Central memory CD4-positive, alpha-beta T cell (primary cell): ENCODE data around the gene SLC37A2.
"Not testable (repeated sequence)": the region's sequence is repeated elsewhere in the genome, so short reads cannot be mapped to it uniquely, and the experiment has no call there.

Experiments used
- DNase-seq: peaks from one replicate; pipeline ENCODE4 v3.0.0; 2022

The SLC37A2 gene

GRCh38 chr11:125084761-125085231 is 21.7 kb downstream of the SLC37A2 start:
- DNase-seq, result no peak

DNA sequence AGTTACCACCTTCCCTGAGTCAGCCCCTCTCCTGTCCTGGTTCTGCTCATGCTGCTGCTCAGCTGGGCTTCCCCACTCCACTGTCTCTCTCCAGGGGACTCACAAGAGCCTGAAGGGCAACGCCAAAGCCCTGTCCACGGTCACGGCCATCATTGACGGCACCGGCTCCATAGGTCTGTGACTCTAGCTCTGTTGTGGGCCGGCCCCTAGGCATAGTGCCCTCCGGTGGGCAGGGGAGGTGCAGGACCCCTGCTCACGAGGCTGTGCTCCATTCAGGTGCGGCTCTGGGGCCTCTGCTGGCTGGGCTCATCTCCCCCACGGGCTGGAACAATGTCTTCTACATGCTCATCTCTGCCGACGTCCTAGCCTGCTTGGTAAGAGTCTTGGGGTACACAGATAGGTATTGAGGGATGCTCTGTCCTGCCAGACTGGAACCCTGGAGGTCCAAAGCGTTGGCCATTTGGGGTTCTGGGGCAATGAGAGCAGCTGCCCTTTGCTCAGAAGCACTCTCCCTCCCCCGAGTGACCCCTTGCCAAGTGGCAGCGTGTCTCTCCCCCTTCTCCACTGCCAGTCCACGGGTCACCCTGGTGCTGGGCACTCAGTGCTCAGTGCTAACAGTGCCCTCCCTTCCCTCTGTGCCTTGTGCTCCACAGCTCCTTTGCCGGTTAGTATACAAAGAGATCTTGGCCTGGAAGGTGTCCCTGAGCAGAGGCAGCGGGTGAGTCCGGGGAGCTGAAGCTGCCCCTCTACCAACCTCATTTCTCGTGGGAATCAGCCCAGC is 22.4 kb downstream of the SLC37A2 start:
- DNase-seq, result no peak

DNA sequence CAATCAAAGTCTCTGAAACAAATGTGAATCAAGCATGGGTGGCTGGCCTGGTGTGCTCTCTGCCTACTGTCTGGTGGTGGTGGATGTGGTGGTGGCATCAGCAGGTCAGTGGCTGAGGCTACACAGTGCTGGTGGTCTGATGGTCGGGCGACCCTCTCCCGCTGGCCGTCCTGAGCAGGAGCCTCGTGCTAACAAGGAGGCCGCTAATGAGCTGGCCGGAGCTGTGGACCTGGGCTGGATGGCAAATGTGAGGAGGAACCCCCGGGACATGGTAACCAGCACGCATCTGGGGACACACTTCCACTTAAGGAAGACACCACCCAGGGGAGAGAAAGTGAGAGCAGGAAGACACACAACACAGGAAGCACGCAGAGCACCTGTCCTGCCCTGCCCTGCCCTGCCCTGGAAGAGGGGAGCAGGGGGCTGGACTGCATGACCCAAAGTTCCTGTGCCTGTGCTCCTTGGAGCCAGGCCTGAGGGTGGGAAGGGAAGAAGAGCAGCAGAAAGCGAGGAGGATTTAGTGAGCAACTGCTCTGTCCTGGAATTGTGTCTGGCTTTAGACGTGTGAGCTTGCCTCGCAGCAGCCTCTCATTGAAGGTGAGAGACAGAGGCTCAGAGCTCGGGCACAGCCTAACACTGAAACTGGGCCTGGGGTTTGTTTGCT is 23.7 kb downstream of the SLC37A2 start:
- no peak for DNase-seq

- no peak for DNase-seq
Observed at GRCh38 chr11:125088123-125088522, 25.0 kb downstream of the SLC37A2 start.

DNA sequence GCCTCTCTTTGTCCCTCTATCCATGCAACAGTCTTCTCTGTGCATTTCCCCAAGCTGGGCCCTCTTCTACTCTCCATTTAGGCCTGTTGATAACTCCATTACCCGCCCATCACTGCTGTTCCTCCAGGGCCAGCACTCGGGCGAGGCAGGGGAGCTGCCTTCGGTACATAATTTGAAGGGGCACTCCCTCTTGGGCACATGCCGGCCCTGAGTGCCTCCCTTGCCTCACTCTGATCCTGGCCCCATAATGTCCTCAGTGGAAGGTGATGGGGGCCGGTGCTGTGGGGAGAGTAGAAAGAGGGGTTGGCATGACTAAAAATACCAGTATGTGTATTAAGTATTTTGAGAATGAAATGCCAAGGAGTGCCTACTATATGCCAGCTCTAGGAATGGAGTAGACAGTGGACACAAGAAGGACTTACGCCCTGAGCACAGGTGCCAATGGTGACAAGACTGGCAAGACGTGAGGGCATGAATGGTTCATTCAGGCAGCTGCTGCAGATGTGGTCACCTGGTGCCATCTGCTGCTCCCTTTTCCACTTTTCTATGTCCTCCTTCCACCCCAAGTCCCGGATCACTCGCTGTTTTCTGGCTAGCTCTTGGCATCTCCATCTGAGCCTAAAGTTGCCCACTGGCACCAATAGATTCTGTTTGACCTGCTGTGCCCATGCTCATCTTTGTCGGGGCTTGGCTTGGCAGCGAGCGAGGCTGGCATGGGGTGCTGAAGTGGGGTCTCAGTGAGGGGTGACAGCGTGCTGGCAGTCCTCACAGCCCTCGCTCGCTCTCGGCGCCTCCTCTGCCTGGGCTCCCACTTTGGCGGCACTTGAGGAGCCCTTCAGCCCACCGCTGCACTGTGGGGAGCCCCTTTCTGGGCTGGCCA is 25.7 kb downstream of the SLC37A2 start:
- DNase-seq, result no peak

- not testable (repeated sequence) for DNase-seq
Observed at GRCh38 chr11:125089481-125089880, 26.4 kb downstream of the SLC37A2 start.

GRCh38 chr11:125090151-125090550 is 27.0 kb downstream of the SLC37A2 start:
- DNase-seq, result not testable (repeated sequence)

DNA sequence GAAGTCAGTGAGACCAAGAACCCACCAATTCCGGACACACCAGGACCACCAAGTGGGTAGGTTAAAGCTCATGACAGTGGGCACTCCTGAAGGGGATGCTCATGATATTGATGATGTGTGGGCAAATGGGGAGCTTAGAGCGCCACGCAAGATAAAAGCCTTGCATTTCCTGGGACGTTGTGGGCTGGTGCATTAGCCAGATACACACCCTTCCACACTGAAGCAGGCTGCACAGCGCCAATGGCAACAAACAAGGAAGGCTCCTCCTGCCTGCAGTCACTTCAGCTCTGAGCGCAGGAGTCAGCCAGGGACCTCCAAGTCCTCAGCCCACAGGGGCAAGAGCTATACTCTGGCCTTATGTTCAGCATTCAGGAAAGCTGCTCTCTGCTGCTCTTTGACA is 27.7 kb downstream of the SLC37A2 start:
- DNase-seq, result no peak

- DNase-seq, result no peak
Observed at GRCh38 chr11:125091247-125091876, 28.3 kb downstream of the SLC37A2 start.

GRCh38 chr11:125091877-125092664 is 29.0 kb downstream of the SLC37A2 start:
- DNase-seq, result no peak

DNA sequence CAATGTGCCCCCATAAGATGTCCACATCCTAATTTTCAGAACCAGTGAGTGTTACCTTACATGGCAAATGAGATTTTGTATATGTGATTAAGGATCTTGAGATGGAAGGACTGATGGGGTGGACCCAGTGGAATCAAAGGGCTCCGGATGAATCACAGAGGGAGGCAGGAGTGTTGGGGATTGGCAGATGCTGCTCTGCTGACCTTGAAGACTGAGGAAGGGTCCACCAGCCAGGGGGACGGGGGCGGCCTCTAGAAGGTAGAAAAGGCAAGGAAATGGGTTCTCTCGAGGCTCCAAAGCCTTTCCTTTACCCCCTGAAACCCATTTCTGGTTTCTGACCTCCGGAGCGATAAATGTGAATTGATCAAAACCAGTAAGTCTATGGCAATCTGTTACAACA is 29.6 kb downstream of the SLC37A2 start:
- DNase-seq, result no peak

- DNase-seq, result no peak
Observed at GRCh38 chr11:125093502-125093901, 30.4 kb downstream of the SLC37A2 start.

GRCh38 chr11:125094731-125095130 is 31.6 kb downstream of the SLC37A2 start:
- DNase-seq, result no peak

DNA sequence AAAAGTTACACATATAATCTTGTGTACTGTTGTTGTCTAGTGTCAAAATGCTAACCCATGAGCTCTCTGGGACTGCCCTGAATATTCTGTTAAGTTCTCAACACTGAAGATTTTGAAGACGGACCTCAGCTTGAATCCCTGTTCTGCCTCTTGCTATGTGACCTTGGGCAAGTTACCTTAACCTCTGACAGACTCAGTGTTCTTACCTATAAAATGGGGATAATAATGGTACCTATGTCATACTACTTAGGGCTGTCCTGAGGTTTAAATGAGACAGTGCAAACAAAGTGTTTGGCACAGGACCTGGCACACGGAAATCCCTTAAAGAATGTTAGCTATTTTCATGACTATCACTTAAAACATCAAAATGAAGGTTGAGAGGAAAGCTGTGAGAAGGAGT is 37.0 kb downstream of the SLC37A2 start:
- no peak for DNase-seq

DNA sequence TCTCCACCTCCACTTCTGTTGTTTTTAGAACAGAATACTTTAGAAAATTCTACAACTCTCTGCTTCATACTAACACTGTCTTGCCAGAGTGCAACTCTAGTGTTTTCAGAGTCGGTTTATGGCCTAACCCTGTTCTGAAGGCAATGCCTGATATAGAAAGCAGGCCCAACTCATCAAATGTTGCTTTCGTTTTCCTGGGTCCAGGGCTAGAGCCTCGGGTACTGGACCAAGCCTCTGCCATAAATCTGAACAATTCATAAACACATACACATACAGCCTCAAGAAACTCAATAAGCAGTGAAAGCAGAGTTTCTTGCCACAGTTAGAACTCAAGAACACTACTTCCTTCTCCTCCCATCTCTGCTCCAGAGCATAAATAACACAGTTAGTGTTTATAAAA is 38.5 kb downstream of the SLC37A2 start:
- no peak for DNase-seq

- DNase-seq, result no peak
Observed at GRCh38 chr11:125102025-125102424, 38.9 kb downstream of the SLC37A2 start.

DNA sequence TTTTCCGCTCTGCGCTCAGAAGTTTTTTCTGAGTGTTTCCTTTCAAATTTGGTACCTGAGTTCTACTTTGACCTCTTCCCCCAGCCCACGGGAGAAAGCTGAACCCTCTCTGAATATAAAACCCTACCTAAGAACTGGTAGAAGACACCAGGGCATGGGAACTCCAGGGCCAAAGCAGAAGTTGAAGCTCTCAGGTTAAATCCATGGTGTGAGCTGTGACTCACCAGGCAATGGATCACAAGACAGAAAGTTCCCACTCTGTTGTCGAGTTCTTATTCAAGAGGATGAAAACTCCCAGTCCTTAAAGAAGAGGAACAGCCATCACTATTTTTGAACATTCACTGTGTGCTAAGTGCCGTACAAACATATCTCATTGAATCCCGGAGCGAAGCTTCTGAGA is 39.4 kb downstream of the SLC37A2 start:
- no peak for DNase-seq

GRCh38 chr11:125105926-125106325 is 42.8 kb downstream of the SLC37A2 start:
- no peak for DNase-seq

DNA sequence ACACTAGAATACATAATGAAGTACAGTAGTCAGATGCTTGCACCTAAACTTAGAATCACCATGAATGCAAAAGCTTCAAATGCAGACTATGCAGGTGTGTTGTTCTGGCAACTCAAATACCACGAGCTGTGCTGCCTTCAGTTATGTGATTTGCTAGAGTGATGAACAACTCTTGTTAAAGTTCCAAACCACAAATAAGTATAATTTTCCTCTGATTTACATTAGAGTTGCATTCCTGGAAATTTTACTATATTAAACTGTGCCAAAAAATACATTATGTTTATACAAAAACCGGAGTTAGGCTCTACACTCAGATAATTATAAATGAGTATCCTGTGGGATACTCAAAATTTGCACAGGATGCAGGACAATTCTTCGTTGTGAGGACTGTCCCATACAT is 45.4 kb downstream of the SLC37A2 start:
- no peak for DNase-seq

DNA sequence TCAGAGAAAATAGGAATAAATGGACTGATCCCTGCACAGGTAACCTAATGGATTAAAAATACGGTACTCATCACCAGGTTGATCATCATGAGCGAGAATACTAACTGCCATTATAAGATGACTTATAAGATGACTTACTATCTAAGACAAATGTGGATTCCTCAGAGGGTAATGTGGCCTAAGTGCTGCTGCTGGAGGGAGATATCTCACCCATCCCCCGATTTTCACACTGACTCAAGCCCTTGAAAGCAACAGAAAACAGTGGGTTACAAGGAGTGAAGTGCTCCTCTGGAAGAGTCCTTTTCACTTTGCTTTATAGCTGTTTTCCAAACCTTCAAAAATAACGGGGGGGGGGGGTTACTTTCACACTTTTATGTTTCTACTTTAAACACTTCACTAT is 47.4 kb downstream of the SLC37A2 start:
- DNase-seq, result no peak

- no peak for DNase-seq
Observed at GRCh38 chr11:125111001-125111342, 47.9 kb downstream of the SLC37A2 start.
